HG03025 (cell line): Measurements from ENCODE around the gene ACCS.

Experiments
- ATAC-seq: cut with Tn5 transposase; IDR thresholded peaks from one replicate; pipeline ENCODE4 v1.9.1; 2021; ENCODE audit warnings: mild to moderate bottlenecking, moderate library complexity; ENCODE audit not compliant: unreplicated experiment, low FRiP score

ACCS gene

DNA sequence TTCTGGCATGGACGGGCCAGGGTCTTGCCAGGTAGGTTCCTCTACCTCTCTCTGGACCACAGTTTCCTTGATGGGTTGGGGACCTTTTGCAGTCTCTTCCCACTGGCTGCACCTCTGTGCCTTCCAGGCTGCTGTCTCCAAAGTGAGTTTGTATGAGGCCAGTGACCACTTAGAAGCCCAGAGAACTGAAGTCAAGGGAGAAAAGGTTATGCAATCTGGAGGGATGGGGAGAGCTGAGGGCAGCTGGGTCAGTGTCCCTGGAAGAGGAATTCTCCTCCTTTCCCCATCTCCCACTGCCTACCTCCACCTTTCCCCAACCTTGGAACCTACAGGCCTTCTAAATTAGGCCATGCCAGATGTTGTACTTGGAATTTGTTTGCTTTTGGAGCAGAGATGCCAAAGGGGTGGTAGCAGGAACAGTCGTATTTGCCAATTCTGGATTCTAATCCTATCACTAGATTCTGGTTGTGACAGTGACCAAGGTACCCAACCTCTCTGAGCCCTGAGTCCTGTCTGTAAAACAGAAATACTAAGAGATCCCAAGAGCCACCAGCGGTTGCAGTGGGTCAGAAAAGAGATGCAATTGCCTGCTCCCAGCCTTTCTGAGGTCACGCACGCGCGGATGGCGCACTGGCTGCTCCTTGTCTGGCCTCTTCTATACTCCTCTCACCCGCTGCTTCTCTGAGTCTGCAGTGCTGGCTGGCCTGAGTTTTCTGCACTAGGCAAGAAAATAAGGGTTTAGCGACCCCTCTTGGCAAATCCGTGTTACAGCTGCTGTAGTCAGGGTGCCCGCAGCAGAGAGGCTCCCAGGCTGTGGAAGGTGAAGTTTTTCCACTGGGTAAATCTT, 29.0 kb upstream of the ACCS start:
- ATAC-seq = no peak

DNA sequence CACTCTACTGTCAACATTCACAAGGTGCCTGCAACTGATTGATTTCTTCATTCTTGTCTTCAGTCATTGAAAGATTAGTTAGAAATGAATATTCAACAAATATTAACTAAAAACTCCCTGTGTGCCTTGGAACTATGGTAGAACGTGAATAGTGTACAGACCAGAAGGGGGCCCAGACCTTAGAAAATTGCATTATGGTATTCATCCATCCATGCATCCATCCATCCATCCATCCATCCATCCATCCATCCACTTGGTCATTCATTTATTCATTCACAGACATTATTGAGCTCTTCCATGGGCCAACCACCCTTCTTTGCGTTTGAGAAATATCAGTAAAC, 28.4 kb upstream of the ACCS start:
- ATAC-seq = no peak

DNA sequence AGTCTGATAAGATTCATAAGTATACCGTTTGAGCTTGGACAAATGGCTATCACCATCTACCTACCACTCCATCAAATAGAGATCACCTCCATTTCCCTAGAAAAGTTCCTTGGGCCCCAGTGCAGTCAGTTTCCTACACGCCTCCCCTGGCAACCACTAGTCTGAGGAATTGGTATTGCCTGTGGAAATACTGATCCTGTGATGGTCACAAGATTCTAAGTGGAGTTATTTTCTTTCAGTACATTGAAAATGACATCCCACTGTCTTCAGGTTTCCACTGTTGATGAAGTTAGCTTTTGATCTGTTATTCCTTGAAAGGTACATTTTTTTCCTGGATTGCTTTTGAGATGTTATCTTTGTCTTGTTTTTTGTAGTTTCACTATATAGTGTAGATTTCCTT, 22.9 kb upstream of the ACCS start:
- no peak for ATAC-seq

DNA sequence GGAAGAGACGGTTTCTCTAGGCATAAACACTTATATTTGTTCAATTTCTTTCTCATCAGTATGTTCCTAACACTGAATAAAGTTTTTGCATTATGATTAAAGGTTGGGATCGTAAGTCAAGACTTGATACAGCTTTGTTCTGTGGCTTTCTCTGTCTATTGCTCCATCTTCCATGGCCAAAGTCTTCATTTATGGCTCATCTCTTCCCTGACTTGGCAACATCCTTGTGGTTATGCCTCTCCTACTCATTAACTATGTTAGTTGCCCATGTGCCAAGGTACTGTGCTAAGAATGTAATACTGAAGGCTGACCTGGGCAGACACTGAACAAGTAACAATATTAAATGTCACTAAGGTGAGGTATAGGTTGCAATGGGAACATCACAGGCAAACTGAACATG, 19.9 kb upstream of the ACCS start:
- ATAC-seq = no peak

DNA sequence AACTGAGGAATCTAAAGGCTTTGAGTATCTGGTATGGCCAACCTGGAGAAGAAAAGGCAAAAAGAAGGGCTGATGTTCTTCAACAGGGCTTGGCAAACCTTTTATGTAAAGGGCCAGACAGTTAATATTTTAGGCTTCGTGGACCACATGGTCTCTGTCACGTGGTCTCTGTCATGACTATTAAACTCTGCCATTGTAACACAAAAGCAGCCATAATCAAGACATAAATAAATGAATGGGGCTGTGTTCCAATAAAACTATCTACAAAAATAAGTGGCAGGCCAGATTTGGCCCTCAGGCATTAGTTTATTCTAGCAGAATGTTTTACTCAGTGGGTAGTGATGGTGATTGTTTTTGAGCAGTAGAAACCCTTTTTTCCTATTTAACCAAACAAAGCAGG, 18.8 kb upstream of the ACCS start:
- no peak for ATAC-seq

DNA sequence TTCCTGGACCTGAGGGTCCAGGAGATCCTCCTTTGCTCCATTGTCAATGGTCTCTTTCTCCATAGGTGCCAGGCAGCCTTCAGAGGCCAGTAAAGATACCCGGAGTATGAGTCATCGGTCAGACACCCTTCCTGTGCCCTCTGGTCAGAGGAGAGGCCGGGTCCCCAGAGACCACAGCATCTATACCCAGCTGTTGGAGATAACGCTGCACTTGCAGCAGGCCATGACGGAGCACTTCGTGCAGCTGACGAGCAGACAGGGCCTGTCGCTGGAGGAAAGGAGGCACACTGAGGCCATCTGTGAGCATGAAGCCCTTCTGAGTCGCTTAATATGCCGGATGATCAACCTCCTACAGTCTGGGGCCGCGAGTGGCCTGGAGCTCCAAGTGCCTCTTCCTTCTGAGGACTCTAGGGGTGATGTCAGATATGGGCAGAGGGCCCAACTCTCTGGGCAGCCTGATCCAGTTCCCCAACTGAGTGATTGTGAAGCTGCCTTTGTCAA, 18.1 kb upstream of the ACCS start, which contains the start of gene ACCSL:
Gene ACCSL, plus strand, starts transcription at position 51 of the 501 bp plus-strand sequence. Its CDS starts 56 bp downstream, at position 107.
- no peak for ATAC-seq

DNA sequence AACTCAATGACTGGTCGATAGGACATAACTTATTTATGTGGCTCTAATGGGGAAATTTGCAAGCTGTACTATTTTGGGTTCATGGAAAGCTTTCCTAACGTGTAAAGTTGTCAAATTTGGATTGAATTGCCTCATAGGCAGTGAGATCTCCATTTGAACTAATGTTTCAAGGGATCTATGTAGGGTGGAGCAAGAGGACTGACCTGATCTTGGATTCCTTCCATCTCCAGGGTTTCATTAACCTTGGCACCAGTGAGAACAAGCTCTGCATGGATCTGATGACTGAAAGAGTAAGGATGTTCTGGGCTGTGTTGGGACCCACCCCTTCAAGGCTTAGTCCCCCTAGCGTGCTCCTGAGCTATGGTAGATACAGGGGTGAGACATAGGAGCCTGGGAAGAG, 16.2 kb upstream of the ACCS start:
- ATAC-seq = no peak

DNA sequence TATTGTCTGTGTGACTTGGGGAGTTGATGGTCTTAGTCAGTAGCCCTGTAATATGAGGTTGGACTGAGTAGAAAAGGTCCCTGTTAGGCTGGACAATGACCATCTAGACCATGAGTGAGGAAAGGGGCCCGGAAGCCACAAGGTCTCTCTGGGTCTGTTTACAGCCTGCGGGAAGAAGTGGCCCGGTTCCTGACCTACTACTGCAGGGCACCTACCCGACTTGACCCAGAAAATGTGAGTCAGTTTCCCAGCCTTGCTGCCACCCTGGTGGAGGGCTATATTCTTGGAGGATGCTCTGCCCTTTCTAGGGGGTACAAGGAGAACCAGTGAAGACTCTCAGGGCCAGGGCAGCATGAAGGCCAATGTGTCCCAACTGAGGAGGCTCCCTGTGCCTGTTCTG, 14.9 kb upstream of the ACCS start:
- ATAC-seq = no peak

DNA sequence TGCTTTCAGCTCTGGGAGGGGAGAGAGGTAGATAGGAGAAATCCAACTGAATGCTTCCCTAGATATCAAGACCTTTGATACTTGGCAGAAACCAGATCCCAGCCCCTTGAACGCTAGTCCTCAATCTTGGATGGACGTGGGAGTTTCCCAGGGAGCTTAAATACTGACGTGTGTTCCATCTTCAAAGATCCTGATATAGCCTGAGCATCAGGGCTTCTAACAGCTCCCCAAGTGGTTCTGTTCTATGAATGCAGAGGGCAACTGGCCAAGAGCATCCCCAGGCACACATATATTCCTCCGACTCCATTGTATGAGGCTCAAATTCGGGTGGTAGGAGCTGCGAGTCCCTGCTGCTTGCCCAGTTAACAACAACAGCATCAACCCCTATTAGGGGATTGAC, 8.7 kb upstream of the ACCS start:
- ATAC-seq = no peak

DNA sequence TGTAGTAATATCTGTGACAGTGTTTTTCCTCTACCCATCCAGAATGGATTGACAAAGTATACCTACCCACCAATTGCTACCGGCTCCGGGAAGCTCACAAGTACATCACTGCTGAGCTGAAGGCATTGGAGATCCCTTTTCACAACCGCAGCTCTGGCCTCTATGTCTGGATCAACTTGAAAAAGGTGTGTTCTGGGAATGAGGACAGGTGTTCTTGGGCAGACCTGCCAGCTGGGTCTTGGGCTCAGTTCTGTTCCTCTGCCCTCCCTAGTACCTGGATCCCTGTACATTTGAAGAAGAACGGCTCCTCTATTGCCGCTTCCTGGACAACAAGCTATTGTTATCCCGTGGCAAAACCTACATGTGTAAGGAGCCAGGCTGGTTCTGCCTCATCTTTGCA, 7.8 kb upstream of the ACCS start:
- no peak for ATAC-seq

DNA sequence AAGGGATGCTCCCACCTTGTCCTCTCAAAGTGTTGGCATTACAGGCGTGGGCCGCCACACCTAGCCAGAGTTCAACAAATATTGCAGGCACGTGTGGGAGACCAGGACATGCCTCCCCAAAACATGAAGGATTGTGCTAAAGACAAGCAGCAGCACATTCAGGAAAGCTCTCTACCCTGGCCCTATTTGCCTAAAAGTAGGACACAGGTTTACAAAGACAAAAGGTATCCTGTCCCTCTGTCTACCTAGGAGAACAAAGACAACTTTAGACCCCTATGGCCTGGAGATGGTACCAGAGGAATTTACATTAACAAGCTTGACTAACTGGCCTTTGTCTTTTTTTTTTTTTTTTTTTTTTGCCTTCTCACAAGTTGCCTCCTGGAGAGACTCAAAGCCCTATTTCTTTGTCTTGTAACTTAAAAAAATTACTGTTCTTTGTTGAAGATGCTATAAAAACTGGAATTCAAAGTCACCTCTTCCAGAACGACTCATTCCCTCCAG, 859 bp upstream of the ACCS start:
- no peak for ATAC-seq

DNA sequence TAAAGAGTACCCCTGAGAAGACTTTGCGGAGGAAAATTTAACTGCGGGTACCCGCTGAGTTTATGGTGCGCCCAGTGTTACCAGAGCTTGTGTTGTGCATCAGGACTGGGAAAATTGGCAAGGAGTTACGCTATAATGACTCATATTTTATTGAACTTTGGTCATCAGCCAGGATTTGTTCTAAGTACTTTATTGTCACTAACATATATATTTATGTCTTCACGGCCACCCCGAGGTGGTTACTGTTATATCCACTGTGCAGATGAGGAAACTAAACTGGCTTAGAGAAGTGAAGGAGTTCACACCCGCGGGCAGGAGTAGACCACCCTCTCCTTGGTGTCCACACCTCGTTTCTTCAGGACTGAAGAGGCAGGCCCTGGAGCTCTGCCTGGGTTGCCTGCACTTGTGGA, 667 bp downstream of the ACCS start:
- ATAC-seq = no peak

DNA sequence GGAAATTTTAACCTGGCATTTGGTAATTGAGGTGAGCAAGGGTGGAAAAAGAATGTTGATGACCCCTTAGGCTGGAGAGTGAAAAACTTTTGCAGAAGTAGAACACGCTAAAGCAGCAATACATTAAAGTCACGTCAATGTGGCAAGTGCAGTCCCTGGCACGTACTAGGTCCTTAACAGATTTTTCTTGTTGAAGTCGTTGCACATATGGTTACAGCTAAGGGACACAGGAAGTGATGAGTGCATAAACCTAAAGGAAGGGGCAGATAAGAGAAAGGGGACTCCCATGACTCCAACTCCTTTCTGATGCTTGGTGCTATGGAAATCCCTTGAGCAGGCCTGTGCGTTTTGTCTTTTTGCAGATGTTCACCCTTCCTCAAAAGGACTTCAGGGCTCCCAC, 1.2 kb downstream of the ACCS start:
- ATAC-seq = no peak

DNA sequence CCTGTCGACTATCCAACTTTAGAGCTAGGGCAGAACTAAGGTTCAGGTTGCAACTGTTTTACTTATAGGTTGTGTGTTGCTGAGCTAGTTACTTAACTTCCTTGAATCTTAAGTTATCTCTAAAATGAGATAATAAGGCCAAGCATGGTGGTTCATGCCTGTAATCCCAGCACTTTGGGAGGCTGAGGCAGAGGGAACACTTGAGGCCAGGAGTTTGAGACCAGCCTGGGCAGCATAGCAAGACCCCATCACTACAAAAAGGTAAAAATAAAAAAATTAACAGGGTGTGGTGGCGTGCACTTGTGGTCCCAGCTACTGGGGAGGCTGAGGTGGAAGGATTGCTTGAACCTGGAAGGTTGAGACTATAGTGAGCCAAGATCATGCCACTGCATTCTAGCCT, 2.1 kb downstream of the ACCS start:
- ATAC-seq = no peak

DNA sequence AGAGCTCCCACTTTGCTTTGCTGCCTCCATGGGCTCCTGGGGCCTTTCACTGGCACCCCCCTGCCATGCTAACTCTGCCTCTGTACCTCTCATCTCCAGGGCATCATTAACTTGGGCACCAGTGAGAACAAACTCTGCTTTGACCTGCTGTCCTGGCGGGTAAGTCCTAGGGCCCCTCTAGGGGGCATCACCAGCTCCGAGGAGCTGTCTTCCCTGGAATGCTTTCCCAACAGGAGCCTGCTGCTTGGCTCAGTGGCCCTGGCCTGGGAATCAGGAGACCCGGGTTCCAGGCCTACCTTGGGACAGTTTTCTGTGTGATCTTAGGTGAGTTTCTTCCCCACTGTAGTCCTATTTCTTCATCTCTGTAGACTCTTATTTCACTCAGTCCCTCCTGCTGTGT, 5.1 kb downstream of the ACCS start:
- no peak for ATAC-seq

DNA sequence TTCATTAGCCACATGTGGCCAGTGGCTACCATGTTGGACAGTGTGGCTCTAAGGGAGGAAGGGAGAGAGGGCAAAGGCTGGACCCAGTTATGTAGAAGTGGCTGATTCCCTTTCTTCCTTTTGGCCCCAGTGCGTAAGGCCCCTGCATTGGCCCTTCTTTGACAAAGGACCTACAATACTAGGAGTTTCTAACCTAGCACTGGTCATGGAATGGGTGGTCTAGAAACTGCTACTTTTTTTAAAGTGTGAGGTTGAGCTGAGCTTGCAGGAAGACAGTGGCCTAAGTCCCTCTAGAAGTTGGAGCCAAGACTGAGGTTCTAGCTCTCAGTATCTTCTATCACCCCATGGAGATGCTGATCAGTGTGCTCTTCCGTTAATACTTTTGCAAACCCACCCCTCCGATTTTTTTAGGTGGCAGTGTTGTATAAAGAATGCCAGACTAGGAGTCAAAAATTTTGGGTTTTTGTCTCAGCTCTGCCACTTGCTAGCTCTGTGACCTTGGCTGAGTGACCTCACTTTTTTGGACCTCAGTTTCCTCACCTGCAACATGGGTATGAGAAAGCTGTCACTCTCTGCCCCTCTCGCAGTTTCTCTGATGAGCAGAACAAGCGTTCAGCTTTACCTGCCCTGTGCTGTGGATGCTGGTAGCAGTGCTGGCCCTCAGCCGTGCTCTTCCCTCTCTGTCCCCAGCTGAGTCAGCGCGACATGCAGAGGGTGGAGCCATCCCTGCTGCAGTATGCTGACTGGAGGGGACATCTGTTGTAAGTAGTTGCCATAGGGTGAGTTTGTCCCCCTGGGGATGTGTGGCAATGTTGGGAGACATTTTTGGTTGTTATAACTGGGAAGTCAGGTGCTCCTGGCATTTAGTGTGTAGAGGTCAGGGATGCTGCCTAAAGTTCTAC, 6.9 kb downstream of the ACCS start:
- no peak for ATAC-seq

DNA sequence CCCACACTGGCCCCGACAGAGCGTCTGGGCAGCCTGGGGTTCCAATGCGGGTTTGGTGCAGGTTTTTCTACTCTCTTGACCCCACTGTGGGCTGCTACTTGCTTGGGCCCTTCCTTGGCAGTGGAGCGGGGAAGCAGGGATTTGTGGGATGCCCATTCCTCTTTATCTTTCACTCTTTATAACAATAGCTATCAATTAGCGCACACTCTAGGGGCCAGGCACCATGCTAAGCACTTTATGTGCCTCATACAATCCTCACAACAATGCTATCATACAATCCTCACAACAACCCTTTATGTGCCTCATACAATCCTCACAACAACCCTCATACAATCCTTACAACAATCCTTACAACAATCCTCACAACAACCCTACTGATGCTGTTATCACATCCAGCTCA, 12.7 kb downstream of the ACCS start:
- no peak for ATAC-seq

DNA sequence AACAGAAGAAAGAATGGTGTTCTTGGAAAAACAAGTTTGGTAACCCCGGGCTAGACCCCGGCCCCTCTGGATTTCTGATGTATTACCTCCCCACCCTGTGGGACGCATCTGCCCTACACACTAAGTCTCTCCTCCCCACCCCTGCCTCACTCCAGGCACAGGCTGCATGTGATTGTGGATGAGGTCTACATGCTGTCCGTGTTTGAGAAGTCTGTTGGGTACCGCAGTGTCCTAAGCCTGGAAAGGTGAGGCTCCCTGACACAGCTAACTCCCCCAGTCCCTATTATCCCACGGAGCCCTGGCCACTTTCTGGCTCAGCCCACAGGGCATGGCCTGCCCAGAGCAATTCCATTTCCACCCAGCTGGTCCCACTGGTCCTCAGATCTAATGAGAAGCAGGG, 13.3 kb downstream of the ACCS start:
- ATAC-seq = no peak

DNA sequence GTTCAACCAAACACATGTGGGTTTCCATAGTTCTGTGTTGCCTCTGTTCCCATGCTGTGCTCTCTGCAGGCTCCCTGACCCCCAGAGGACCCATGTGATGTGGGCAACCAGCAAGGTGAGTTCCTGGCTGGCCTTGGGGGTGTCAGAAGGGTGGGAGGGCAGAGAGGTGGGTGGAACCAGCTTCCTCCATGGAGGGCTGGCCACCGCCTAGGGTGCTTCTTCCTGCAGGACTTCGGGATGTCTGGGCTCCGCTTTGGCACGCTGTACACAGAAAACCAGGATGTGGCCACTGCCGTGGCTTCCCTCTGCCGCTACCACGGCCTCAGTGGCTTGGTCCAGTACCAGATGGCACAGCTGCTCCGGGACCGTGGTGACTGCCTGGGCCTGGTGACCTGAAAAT, 14.9 kb downstream of the ACCS start:
- no peak for ATAC-seq

DNA sequence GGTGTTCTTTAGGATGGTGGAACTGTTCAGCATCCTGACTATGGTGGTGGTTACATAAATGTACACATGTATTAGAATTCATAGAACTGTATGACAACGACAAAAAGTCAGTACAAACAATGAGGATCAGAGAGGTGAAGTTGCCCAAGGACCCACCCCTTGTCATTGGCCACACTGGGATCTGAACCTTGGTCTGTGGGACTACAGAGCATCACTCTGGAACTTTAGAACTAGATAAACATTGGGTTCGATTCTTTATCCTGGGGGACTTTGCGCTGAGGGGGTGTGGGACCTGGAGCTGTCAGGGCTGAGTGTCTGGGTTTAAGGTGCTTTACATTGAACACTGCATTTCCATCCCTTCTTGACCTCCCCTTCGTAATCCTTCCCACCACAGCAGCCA, 16.6 kb downstream of the ACCS start:
- ATAC-seq = no peak

DNA sequence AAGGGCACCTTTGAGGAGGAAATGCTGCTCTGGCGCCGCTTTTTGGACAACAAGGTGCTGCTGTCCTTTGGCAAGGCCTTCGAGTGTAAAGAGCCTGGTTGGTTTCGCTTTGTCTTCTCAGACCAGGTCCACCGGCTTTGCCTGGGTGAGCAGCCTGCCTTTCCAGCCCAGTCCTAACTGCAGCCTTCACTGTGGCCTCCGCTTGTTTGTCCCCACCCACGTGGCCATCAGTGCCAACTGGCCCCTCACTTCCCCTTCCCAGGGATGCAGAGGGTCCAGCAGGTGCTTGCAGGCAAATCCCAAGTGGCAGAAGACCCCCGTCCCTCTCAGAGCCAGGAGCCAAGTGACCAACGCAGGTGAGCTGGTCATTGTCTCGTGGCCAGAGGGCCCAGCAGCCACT, 17.4 kb downstream of the ACCS start:
- no peak for ATAC-seq
